Esophagus squamous epithelium (tissue), 4 donors: ENCODE results near the gene STAP1. TPM values are rescaled to one million over a fixed set of nuclear protein-coding genes. Genes with fewer than 3 reads are reported as not detected.

Source experiments
- small RNA-seq, 4 donors: library from RNA; depleted of rRNA; stranded (forward); fragments of <200 nt; gene quantifications; one replicate each; pipeline ENCODE3, GENCODE V24; 2016
- total RNA-seq, 4 donors: library from RNA; depleted of rRNA; stranded (reverse); fragments of >200 nt; gene quantifications; one replicate each; pipeline ENCODE4 v1.1.0, GENCODE V29; 2016

The STAP1 gene
- total RNA-seq, 4 donors from 2014 or later = 1.7 TPM; not detected in 3

Small RNAs within 50 kb of the gene (small RNA-seq; reads per million reads assigned to genes)
- 0 reads per million in 4 donors for gene AC096720.1

Other genes starting within 250 kb of the STAP1 start
- gene CENPC, start 13.2 kb upstream of the STAP1 start, total RNA-seq = 10 to 100 TPM; 11.8 to 30.1 (median 16.5) TPM
- 100 to 1,000 TPM in 1 of 4 donors, 10 to 100 TPM in 3; 51.5 to 103 (median 87.8) TPM for gene UBA6, start 142.4 kb downstream of the STAP1 start, total RNA-seq
- gene GNRHR, start 195.7 kb downstream of the STAP1 start, total RNA-seq = 1 to 10 TPM in 1 of 4 donors, under 1 TPM in 3; 0.19 to 1.2 (median 0.51) TPM